ENCODE results near the gene ATAD2B. TPM values are rescaled to one million over a fixed set of nuclear protein-coding genes. Genes with fewer than 3 reads are reported as not detected.

The ATAD2B gene
- total RNA-seq, 1 experiment from 2014 or later, result 28.5 TPM

DNA sequence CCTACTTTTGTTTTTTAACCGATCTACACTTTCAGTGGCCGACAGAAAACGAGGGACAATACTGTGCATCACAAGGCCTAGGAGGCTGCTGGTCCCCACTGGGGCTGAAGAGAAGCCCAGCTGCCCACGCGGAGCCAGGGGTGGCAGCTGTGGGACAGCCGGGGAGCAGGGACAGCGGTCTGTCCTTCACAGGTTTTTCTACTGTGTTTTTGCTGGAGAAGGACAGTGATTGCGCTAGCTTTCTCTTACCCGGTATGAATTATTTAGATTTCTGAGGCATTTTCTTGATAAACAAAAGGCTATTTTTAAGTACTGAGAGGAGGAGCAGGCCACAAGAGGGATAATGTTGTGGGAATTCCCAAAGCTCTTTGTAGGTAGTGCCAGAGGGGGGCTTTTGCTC lies 219.8 kb downstream of the ATAD2B start:
- H3K4me3 ChIP-seq (ENCODE audit: low read depth, low read length, poor library complexity, severe bottlenecking), result no peak overlapping the region
- TF ChIP-seq, protein P1, sequence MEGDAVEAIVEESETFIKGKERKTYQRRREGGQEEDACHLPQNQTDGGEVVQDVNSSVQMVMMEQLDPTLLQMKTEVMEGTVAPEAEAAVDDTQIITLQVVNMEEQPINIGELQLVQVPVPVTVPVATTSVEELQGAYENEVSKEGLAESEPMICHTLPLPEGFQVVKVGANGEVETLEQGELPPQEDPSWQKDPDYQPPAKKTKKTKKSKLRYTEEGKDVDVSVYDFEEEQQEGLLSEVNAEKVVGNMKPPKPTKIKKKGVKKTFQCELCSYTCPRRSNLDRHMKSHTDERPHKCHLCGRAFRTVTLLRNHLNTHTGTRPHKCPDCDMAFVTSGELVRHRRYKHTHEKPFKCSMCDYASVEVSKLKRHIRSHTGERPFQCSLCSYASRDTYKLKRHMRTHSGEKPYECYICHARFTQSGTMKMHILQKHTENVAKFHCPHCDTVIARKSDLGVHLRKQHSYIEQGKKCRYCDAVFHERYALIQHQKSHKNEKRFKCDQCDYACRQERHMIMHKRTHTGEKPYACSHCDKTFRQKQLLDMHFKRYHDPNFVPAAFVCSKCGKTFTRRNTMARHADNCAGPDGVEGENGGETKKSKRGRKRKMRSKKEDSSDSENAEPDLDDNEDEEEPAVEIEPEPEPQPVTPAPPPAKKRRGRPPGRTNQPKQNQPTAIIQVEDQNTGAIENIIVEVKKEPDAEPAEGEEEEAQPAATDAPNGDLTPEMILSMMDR (conservative IDR thresholded peaks at IDR 0.05; ENCODE audit: low read depth, low read length), result no peak
- no peak for TF ChIP-seq EZH2 (IDR thresholded peaks at IDR 0.05; ENCODE audit: borderline replicate concordance, low read depth, low read length, poor library complexity, severe bottlenecking)
- intact Hi-C loops (cut with micrococcal nuclease; ENCODE audit: unreplicated experiment), result no loop called here
- ChIA-PET POLR2A (ENCODE audit: low non-redundant PET) (interaction anchor here (0.8 kb wide), 1 partner anchor 13 kb away, joined by 4 read pairs; no protein-coding TSS in a partner anchor), CTCF (no interaction called here)
- H3K4me1 ChIP-seq (ENCODE audit: insufficient read depth, low read length, poor library complexity, severe bottlenecking), result no peaks in the 10 kb centered on the region
- H3K27me3 ChIP-seq (replicated peaks; ENCODE audit: insufficient read depth, low read depth, low read length, poor library complexity), result no peaks in the 10 kb centered on the region
- no TSS peak for BruUV-seq (replicated peaks)
- no peak for DNase-seq (ENCODE audit: low spot score)
- H3K36me3 ChIP-seq (ENCODE audit: insufficient read depth, low read length, poor library complexity, severe bottlenecking), result no peaks in the 10 kb centered on the region
- no peaks in the 10 kb centered on the region for H3K9me3 ChIP-seq (ENCODE audit: low read depth, low read length, poor library complexity, severe bottlenecking)
- H3K27ac ChIP-seq (ENCODE audit: low read depth, low read length, poor library complexity, severe bottlenecking), result no peak overlapping the region

DNA sequence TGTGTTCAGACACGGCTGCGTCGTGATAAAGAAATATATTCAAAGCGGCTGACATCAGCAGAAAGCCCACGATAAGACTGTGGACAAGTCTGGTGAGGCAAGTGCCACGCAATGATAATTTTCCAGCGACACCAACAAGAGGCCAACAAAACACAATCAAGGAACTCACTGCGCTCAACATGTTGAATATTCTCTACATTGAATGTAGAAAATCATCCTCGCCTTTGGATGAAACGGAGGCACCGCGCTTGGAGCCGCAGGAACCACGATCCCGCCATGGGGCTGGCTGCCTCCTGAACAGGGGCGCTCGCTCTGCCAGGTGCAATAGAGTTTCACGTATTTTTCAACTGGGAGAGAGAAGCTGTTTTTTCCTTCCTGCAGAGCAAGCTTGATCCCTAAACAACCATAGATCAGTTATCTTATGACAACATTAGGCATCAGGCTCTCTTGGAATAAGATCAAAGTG lies 220.3 kb downstream of the ATAD2B start:
- Histone ChIP-seq H3K27ac (ENCODE audit: low read depth, low read length, poor library complexity, severe bottlenecking) (no peak overlapping the region), H3K9me3 (ENCODE audit: low read depth, low read length, poor library complexity, severe bottlenecking) (no peaks in the 10 kb centered on the region), H3K4me3 (ENCODE audit: low read depth, low read length, poor library complexity, severe bottlenecking) (no peak overlapping the region), H3K27me3 (replicated peaks; ENCODE audit: insufficient read depth, low read depth, low read length, poor library complexity) (no peaks in the 10 kb centered on the region), H3K36me3 (ENCODE audit: insufficient read depth, low read length, poor library complexity, severe bottlenecking) (no peaks in the 10 kb centered on the region), H3K4me1 (ENCODE audit: insufficient read depth, low read length, poor library complexity, severe bottlenecking) (no peaks in the 10 kb centered on the region)
- intact Hi-C loops (cut with micrococcal nuclease; ENCODE audit: unreplicated experiment), result no loop called here
- ChIA-PET POLR2A (ENCODE audit: low non-redundant PET) (no interaction called here), CTCF (no interaction called here)
- TF ChIP-seq, protein P1 (conservative IDR thresholded peaks at IDR 0.05; ENCODE audit: low read depth, low read length), result no peak
- TF ChIP-seq EZH2 (IDR thresholded peaks at IDR 0.05; ENCODE audit: borderline replicate concordance, low read depth, low read length, poor library complexity, severe bottlenecking), result no peak
- DNase-seq (ENCODE audit: low spot score), result no peak
- BruUV-seq (replicated peaks), result no TSS peak

DNA sequence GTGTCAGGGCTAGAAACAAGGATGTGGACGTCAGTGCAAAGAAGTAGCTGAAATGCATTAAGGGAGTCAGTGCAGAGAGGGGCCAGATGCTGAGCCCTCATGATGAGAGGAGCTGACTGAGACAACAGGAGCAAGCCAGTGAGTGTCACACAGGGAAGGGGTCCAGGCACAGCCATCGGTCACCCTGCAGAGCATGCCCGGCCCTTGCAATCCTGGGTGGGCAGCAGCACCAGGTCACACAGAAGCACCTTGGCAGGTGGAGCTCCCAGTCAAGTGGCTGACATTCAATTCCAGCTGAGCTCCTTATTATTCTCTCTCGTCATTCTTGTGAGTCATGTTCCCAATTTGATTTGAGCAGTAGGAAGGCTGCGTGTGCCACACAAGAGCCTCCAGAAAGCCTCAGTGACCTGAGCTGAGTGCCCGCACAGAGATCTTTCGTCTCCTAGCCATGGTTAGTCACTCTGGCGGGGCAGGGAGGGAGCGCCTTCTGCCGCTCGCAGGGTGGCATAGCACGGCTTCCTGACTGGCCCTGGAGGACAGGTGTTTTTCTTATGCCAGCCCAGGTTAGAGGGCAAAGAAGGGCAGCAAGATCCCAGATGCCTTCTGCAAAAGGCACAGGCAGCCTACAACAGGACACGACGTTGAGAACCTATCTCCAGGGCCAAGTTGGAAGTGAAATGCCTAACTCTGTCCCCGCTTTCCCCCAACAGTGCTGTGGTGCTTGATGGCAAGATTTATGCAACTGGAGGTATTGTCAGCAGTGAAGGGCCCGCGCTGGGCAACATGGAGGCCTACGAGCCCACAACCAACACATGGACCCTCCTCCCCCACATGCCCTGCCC lies 220.9 kb downstream of the ATAD2B start:
- Histone ChIP-seq H3K36me3 (ENCODE audit: insufficient read depth, low read length, poor library complexity, severe bottlenecking) (no peaks in the 10 kb centered on the region), H3K27me3 (replicated peaks; ENCODE audit: insufficient read depth, low read depth, low read length, poor library complexity) (no peaks in the 10 kb centered on the region), H3K4me1 (ENCODE audit: insufficient read depth, low read length, poor library complexity, severe bottlenecking) (no peaks in the 10 kb centered on the region), H3K27ac (ENCODE audit: low read depth, low read length, poor library complexity, severe bottlenecking) (no peak overlapping the region), H3K4me3 (ENCODE audit: low read depth, low read length, poor library complexity, severe bottlenecking) (no peak overlapping the region), H3K9me3 (ENCODE audit: low read depth, low read length, poor library complexity, severe bottlenecking) (no peaks in the 10 kb centered on the region)
- TF ChIP-seq, protein P1 (conservative IDR thresholded peaks at IDR 0.05; ENCODE audit: low read depth, low read length), result no peak
- no peak for TF ChIP-seq EZH2 (IDR thresholded peaks at IDR 0.05; ENCODE audit: borderline replicate concordance, low read depth, low read length, poor library complexity, severe bottlenecking)
- ChIA-PET POLR2A (ENCODE audit: low non-redundant PET) (interaction anchor here (0.6 kb wide), 1 partner anchor 13 kb away, joined by 3 read pairs; no protein-coding TSS in a partner anchor), CTCF (no interaction called here)
- DNase-seq (ENCODE audit: low spot score), result no peak
- intact Hi-C loops (cut with micrococcal nuclease; ENCODE audit: unreplicated experiment), result no loop called here
- BruUV-seq (replicated peaks), result no TSS peak

Data from A673 (cell line).